NCI-H187 treated with DMSO at 0.1 percent for 48 hours (cell line): ENCODE results near the gene ARL9.

Experiments
- DNase-seq: peaks from one replicate; lab custom pipeline; 2025; lab: John Stamatoyannopoulos, UW

ARL9 gene

DNA sequence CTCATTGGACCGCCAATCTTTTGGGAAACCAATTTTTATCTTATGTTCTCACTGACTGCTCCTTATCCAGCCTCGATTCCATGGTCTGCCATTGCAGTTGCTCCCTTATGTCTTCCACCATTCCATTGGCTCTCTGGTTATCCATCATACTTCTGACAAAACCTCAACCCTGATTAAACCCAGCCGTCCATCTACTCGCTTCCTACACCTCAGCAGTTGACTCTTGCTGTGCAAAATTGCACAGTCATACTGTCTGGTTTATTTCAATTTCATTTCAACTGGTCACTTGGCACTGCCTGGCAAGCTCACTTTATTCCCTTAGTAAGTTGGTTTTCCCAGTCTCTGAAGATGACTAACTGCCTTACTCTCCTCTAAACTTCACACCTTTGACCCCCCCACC lies 26.2 kb downstream of the ARL9 start:
- DNase-seq, result no peak

GRCh38 chr4:56532239-56532638 lies 26.6 kb downstream of the ARL9 start:
- DNase-seq, result no peak

- no peak for DNase-seq
Observed at GRCh38 chr4:56535915-56536314, 30.3 kb downstream of the ARL9 start.

DNA sequence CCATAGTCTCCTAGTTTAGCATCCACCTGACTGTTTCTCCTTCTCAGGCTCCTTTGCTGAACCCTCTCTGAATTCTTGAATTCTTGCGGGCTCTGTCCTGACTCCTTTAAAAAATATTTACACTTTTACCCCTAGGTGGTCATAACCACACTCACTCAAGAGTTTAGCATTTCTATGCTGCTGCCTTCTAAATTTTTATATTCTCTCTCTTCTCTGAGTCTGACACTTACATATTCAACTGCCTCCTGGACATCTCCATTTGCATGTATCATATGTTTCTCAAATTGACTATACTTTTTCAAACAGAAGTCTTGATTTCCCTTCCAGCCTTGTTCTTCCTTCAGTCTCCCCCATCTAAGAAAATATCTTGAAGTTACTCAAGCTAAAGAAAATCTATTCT lies 31.6 kb downstream of the ARL9 start:
- no peak for DNase-seq

GRCh38 chr4:56540826-56541225 lies 35.2 kb downstream of the ARL9 start:
- no peak for DNase-seq

- no peak for DNase-seq
Observed at GRCh38 chr4:56544573-56545131, 39.1 kb downstream of the ARL9 start.

GRCh38 chr4:56550642-56551041 lies 45.1 kb downstream of the ARL9 start:
- DNase-seq, result no peak

- DNase-seq, result no peak
Observed at GRCh38 chr4:56551516-56551915, 45.9 kb downstream of the ARL9 start.

GRCh38 chr4:56552273-56552672 lies 46.7 kb downstream of the ARL9 start:
- DNase-seq, result no peak

DNA sequence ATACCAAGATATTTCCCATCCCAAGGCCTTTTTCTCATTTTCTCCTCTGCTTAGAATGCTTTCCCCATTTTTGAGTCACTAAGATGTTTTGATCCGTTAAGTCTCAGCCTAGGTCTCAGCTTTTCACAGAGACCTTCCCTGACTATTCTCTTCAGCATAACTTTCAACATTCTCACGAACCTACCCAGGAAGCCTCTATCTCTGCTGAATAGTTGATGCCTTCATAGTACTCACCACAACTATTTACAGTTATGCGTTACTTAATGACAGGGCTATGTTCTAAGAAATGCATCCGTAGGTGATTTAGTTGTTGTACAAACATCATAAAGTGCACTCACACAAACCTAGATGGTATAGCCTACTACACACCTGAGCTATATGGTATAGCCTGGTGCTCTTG lies 64.5 kb downstream of the ARL9 start:
- no peak for DNase-seq
